CD4-positive, alpha-beta T cell treated with Interleukin-12 subunit alpha and Interleukin-12 subunit beta, for 1 hour (primary cell): ENCODE measurements around the gene SENP3.

ENCODE experiments used
- DNase-seq: peaks from one replicate; pipeline ENCODE4 v3.0.0-alpha.2; 2020

The SENP3 gene

DNA sequence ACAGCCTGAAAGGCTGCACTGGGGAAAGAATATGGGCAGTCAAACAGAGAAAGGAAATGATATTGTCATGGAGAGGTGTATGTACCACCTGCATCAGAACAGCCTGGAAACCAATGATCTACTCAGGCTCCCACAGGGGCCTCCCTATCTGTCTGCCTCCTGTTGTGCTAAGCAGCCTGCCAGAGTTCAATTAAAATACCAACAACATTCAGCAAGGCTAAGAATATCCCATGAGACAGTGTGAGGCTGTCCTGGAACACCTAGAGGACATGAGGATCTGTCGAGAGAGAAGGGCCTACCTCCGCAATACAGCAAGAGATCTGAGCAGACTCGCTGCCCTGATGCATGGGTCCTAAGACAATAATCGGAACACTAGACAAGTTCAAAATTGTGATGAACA lies 44.6 kb downstream of the SENP3 start:
- no peak for DNase-seq

DNA sequence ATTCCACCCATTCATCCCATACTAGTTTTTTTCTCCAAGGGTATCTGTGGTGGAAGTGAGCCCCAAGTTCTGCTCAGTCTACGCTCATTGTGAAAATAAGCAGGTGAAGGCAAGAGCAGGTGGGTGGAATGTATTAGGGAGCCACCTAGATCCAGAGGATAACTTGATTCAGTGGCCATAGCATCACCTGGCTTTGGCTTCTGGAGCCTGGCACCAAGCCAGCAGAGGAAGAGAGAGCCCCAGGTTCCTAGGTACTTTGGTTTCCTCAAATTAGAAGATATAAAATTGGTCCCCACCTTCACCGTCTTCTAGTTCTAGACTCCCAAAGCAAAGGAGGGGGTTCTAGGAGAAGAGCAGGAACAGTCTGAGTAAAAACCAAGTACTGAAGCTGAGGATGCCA lies 48.9 kb downstream of the SENP3 start:
- no peak for DNase-seq

DNA sequence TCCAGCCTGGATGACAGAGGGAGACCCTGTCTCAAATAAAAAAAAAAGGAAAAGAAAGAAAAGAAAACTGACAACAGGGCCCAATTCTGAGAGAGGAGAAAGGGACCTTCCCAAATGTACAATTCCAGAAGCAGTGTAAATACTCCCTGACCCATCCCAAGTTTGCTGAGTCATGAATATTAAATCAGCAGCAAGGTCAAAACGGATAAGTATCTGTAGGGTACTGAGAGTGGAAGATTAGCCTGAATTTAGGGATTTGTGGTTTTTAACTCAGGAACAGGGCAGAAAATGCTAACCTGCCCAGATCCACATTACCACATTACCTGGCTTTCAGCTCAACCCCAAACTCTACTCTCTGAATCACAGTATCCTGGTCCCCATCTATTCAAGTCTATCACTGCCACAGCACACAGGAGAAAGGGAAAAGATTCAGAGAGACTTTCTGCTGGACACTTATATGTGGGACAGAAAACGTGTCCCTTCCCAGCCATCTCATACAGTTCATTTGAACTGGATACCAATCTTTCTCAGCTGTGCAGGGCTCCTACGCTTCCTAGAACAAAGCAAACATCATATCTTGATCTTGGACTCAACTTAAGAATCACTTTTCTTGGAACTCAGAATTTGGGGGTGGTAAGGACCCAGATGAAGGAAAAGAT lies 50.0 kb downstream of the SENP3 start:
- no peak for DNase-seq

GRCh38 chr17:7612294-7612640 lies 50.5 kb downstream of the SENP3 start:
- DNase-seq = no peak

- DNase-seq = no peak
Observed at GRCh38 chr17:7613769-7614424, 52.2 kb downstream of the SENP3 start.

DNA sequence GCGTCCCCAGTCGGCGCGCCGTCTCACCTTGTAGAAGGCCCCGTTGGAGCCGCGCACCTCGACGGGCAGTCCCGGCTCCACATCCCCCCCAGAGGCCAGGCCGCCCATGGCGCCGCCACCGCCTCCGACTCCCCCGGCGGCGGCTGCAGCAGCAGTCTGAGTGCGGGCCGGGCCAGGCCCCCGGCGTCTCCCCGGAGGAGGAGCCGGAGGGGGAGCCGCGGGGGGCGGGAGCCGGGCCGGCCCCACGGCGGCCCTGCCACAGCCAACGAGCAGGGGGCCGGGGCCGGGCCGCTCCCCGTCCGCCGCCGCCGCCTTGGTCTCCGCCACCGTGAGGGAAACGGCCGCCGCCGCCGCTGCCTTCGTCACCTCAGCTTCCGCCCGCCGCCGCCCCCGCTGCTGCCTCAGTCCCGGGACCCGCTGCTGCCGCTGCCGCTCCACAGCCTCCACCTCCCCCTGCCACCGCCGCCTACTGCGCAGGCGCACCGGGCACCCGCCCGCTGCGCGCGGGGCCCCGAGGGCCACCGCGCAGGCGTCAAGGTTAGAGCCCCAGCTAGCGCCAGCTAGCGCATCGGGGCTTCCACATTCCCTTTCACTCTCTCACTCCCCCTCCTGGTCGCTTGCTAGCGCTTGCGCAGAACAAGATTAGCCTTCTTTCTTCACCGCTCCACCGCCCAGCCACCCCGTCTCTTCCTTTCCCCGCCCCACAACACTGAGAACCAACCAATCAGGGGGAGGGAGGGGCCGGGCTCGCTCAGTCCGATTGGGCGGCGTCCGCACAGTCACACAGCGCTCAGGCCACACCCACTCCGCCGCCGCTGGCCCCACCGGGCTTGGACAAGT lies 52.9 kb downstream of the SENP3 start, which contains the start of gene FXR2:
Gene FXR2, minus strand, starts transcription at position 473 of the 840 bp plus-strand sequence. Its CDS starts 365 bp downstream, at position 108.
- DNase-seq = peak; percentile 100

- DNase-seq = no peak
Observed at GRCh38 chr17:7615265-7615747, 53.6 kb downstream of the SENP3 start.

DNA sequence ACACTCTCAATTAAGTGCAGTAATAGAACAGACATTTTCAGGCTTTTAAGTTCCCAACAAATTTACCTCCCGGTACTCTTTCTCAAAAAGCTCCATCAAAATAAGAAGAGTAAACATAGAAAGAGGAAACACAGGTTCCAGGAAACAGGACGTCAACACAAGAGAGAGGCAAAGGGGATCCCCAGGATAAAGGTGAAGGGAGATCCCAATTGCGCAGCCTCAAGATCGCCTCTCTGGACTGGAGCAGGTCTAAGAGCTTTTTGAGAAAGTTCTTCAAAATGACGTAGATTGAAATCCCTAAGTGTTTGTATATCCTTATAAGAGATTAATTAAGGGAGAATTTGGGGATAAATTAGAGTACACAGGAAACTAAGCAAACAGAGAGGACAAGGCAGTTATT lies 56.9 kb downstream of the SENP3 start:
- DNase-seq = no peak

DNA sequence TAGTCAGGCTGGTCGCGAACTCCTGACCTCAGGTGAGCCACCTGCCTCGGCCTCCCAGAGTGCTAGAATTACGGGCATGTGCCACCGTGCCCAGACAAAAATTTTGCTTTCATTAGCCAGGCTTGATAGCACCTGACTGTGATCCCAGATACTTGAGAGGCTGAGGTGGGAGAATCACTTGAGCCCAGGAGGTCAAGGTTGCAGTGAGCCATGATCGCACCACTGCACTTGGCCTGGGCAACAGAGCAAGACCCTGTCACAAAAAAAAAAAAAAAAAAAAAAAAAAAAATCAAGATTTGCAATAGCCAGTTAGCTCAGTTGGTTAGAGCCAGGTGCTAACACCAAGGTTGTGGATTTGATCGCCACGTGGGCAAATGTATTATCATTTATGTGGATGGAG lies 59.1 kb downstream of the SENP3 start:
- DNase-seq = no peak
